KMS-11 (cell line): Measurements from ENCODE around the gene LPP.

Experiments used
- H2AFZ ChIP-seq: fragments of 200-600 bp; sonication (generic); 2 replicates; pipeline ENCODE4 v1.6.1; 2016; ENCODE audit warnings: antibody characterized with exemption, mixed run types, low read depth
- H3K27ac ChIP-seq: fragments of 200-600 bp; sonication (generic); 2 replicates; pipeline ENCODE4 v1.6.1; 2016; ENCODE audit warnings: mild to moderate bottlenecking, mixed run types
- H3K27me3 ChIP-seq: fragments of 200-600 bp; sonication (generic); 2 replicates; pipeline ENCODE4 v1.6.1; 2017; ENCODE audit warnings: mild to moderate bottlenecking, low read depth, mixed run types, moderate library complexity; ENCODE audit not compliant: insufficient read depth
- H3K36me3 ChIP-seq: fragments of 200-600 bp; sonication (generic); 2 replicates; pipeline ENCODE4 v1.6.1; 2017; ENCODE audit warnings: mild to moderate bottlenecking, mixed run types; ENCODE audit not compliant: insufficient read depth
- H3K4me1 ChIP-seq: fragments of 200-600 bp; sonication (generic); 2 replicates; pipeline ENCODE4 v1.6.1; 2016; ENCODE audit warnings: mild to moderate bottlenecking, low read depth, mixed run types; ENCODE audit not compliant: poor library complexity, severe bottlenecking
- H3K4me2 ChIP-seq: fragments of 200-600 bp; sonication (generic); 2 replicates; pipeline ENCODE4 v1.7.0; 2016; ENCODE audit warnings: mild to moderate bottlenecking, mixed run types
- H3K4me3 ChIP-seq: fragments of 200-600 bp; sonication (generic); IDR thresholded peaks from 2 replicates; pipeline ENCODE4 v1.6.1; 2017; ENCODE audit warnings: low read depth, low read length, mixed read lengths; ENCODE audit not compliant: insufficient read depth
- H3K79me2 ChIP-seq: fragments of 200-600 bp; sonication (generic); 2 replicates; pipeline ENCODE4 v1.6.1; 2016; ENCODE audit warnings: low read depth, mixed run types; ENCODE audit not compliant: insufficient read depth
- H3K9ac ChIP-seq: fragments of 200-600 bp; sonication (generic); 2 replicates; pipeline ENCODE4 v1.6.1; 2016; ENCODE audit warnings: mild to moderate bottlenecking, mixed run types
- H4K20me1 ChIP-seq: fragments of 200-600 bp; sonication (generic); 2 replicates; pipeline ENCODE4 v1.6.1; 2016; ENCODE audit warnings: mild to moderate bottlenecking, mixed run types; ENCODE audit not compliant: insufficient read depth
- TF ChIP-seq, protein P1 (sequence below): fragments of 200-600 bp; sonication (generic); conservative IDR thresholded peaks from 2 replicates; pipeline ENCODE4 v1.6.1; 2017; ENCODE audit warnings: low read depth, mild to moderate bottlenecking, antibody characterized with exemption, low read length, moderate library complexity, mixed read lengths

LPP gene

GRCh38 chr3:188822004-188822403, 668.0 kb downstream of the LPP start:
- TF ChIP-seq, protein P1, sequence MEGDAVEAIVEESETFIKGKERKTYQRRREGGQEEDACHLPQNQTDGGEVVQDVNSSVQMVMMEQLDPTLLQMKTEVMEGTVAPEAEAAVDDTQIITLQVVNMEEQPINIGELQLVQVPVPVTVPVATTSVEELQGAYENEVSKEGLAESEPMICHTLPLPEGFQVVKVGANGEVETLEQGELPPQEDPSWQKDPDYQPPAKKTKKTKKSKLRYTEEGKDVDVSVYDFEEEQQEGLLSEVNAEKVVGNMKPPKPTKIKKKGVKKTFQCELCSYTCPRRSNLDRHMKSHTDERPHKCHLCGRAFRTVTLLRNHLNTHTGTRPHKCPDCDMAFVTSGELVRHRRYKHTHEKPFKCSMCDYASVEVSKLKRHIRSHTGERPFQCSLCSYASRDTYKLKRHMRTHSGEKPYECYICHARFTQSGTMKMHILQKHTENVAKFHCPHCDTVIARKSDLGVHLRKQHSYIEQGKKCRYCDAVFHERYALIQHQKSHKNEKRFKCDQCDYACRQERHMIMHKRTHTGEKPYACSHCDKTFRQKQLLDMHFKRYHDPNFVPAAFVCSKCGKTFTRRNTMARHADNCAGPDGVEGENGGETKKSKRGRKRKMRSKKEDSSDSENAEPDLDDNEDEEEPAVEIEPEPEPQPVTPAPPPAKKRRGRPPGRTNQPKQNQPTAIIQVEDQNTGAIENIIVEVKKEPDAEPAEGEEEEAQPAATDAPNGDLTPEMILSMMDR: no peak
- Histone ChIP-seq H3K27me3 (no peaks in the 10 kb centered on the region), H3K79me2 (no peaks in the 10 kb centered on the region), H3K4me2 (no peak overlapping the region), H3K27ac (no peak overlapping the region), H4K20me1 (no peaks in the 10 kb centered on the region), H3K4me1 (no peaks in the 10 kb centered on the region), H3K4me3 (no peak overlapping the region), H2AFZ (no peak overlapping the region), H3K36me3 (no peaks in the 10 kb centered on the region), H3K9ac (no peak overlapping the region)

- no peaks in the 10 kb centered on the region for H3K27me3 ChIP-seq
- TF ChIP-seq, protein P1: no peak
- H3K27ac ChIP-seq: no peak overlapping the region
- no peak overlapping the region for H3K4me2 ChIP-seq
- H3K4me3 ChIP-seq: no peak overlapping the region
- H3K4me1 ChIP-seq: no peaks in the 10 kb centered on the region
- H3K36me3 ChIP-seq: no peaks in the 10 kb centered on the region
- H3K79me2 ChIP-seq: no peaks in the 10 kb centered on the region
- H4K20me1 ChIP-seq: no peaks in the 10 kb centered on the region
- H2AFZ ChIP-seq: no peak overlapping the region
- no peak overlapping the region for H3K9ac ChIP-seq
These were observed 668.5 kb downstream of the LPP start for GRCh38 chr3:188822411-188822810.

- no peak overlapping the region for H3K4me3 ChIP-seq
- H3K36me3 ChIP-seq: no peaks in the 10 kb centered on the region
- no peaks in the 10 kb centered on the region for H3K4me1 ChIP-seq
- TF ChIP-seq, protein P1: no peak
- H4K20me1 ChIP-seq: no peaks in the 10 kb centered on the region
- H3K79me2 ChIP-seq: no peaks in the 10 kb centered on the region
- H2AFZ ChIP-seq: no peak overlapping the region
- H3K27me3 ChIP-seq: no peaks in the 10 kb centered on the region
- no peak overlapping the region for H3K27ac ChIP-seq
- no peak overlapping the region for H3K9ac ChIP-seq
- no peak overlapping the region for H3K4me2 ChIP-seq
These were observed 670.6 kb downstream of the LPP start for GRCh38 chr3:188824566-188824965.

GRCh38 chr3:188825901-188826300, 671.9 kb downstream of the LPP start:
- no peak overlapping the region for H3K4me2 ChIP-seq
- no peaks in the 10 kb centered on the region for H3K36me3 ChIP-seq
- H3K27ac ChIP-seq: no peak overlapping the region
- H2AFZ ChIP-seq: no peak overlapping the region
- H3K4me3 ChIP-seq: no peak overlapping the region
- H4K20me1 ChIP-seq: no peaks in the 10 kb centered on the region
- H3K27me3 ChIP-seq: no peaks in the 10 kb centered on the region
- no peak overlapping the region for H3K9ac ChIP-seq
- H3K4me1 ChIP-seq: no peaks in the 10 kb centered on the region
- TF ChIP-seq, protein P1: no peak
- no peaks in the 10 kb centered on the region for H3K79me2 ChIP-seq
